ENCODE results near the gene MKX. TPM values are rescaled to one million over a fixed set of nuclear protein-coding genes. Genes with fewer than 3 reads are reported as not detected.

MKX gene
- total RNA-seq, 1 donor from 2014 or later: 1.7 TPM

DNA sequence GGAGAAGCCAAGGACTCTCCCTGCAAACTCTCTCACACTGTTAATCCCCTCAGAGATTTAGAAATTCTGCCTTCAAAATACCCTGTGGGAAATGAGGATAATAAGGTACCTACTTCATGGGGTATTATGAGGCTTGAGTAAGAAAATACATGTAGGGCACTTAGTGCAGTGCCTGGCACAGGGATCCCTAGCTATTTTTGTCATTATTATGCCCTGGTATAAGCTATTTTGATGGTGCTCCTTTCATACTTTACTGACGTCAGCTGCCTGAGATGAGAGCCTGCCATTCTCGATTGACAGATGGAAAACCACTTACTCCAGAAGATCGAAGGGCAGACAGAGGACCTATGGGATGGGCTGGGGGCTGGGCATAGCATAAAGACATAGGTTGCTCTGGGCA lies 30.1 kb downstream of the MKX start:
- H3K9me3 ChIP-seq: no peaks in the 10 kb centered on the region
- H3K27ac ChIP-seq: no peak overlapping the region
- TF ChIP-seq, protein P1, sequence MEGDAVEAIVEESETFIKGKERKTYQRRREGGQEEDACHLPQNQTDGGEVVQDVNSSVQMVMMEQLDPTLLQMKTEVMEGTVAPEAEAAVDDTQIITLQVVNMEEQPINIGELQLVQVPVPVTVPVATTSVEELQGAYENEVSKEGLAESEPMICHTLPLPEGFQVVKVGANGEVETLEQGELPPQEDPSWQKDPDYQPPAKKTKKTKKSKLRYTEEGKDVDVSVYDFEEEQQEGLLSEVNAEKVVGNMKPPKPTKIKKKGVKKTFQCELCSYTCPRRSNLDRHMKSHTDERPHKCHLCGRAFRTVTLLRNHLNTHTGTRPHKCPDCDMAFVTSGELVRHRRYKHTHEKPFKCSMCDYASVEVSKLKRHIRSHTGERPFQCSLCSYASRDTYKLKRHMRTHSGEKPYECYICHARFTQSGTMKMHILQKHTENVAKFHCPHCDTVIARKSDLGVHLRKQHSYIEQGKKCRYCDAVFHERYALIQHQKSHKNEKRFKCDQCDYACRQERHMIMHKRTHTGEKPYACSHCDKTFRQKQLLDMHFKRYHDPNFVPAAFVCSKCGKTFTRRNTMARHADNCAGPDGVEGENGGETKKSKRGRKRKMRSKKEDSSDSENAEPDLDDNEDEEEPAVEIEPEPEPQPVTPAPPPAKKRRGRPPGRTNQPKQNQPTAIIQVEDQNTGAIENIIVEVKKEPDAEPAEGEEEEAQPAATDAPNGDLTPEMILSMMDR (IDR thresholded peaks at IDR 0.05): no peak
- no peak overlapping the region for H3K4me3 ChIP-seq
- no peaks in the 10 kb centered on the region for H3K36me3 ChIP-seq
- H3K27me3 ChIP-seq: no peaks in the 10 kb centered on the region
- no peak for ATAC-seq
- DNase-seq: no peak
- intact Hi-C loops (cut with DNase I): no loop called here
- no peaks in the 10 kb centered on the region for H3K4me1 ChIP-seq

DNA sequence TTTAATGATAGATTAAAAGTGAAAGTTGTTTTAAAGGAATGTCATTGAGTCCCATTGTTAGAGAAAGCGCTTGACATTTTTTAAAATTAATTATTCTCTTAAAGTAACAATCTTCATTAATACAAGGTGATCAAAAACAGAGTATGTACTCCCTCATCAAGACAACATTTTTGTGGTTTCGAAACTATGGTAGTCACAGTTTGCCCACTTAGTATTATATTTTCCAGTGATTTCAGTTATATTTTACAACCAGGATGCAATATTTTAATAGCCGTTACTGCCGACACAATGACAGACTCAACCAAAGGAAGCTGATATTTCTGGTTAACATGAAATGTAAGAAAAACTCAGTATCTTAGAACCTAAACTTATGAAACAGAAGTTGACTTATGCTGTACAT lies 31.3 kb downstream of the MKX start:
- Histone ChIP-seq H3K36me3 (no peaks in the 10 kb centered on the region), H3K4me1 (no peaks in the 10 kb centered on the region), H3K27ac (no peak overlapping the region), H3K9me3 (no peaks in the 10 kb centered on the region), H3K27me3 (no peaks in the 10 kb centered on the region), H3K4me3 (no peak overlapping the region)
- ATAC-seq (no peak), DNase-seq (no peak)
- intact Hi-C loops (cut with DNase I): no loop called here
- TF ChIP-seq, protein P1 (IDR thresholded peaks at IDR 0.05): no peak

DNA sequence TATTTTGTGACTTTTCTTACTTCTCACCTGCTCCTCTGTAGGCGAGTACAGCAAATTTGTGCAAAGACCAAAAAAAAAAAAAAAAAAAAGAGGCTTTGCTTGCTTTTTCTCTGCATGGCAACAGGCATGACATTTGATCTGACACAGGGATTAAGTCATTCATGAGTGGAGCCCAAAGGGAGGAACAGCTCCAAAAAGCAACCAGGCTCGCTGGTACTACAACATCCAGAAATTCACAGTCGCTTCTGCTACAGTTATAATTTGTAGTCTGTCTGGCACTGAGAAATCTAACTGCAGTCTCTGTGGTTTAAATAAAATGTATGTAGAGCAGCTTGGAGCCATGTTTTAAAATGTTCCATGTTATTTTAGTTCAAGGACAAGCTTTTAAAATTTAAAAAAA lies 31.7 kb downstream of the MKX start:
- TF ChIP-seq, protein P1 (IDR thresholded peaks at IDR 0.05): no peak
- intact Hi-C loops (cut with DNase I): no loop called here
- no peaks in the 10 kb centered on the region for H3K9me3 ChIP-seq
- DNase-seq (no peak), ATAC-seq (no peak)
- no peaks in the 10 kb centered on the region for H3K36me3 ChIP-seq
- no peak overlapping the region for H3K27ac ChIP-seq
- no peaks in the 10 kb centered on the region for H3K4me1 ChIP-seq
- H3K4me3 ChIP-seq: no peak overlapping the region
- H3K27me3 ChIP-seq: no peaks in the 10 kb centered on the region

DNA sequence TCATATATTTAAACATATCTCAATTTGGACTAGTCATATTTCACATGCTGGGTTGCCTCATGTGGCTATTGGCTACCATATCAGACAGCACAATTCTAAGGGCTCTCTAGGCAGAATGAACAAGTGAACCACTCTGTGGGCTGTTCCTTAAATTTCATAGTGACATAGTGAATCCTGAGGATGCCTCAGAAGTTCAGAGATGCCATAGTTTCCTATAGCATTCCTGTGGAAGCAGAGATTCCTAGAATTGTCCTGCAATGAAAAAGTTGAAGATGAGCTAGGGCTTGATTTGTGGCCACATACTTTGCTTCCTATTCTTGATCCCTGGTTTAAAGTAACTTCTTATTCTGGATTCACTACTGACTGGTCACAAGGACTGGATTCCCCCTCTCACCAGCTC lies 35.6 kb downstream of the MKX start:
- no peak overlapping the region for H3K4me3 ChIP-seq
- DNase-seq (no peak), ATAC-seq (no peak)
- TF ChIP-seq, protein P1 (IDR thresholded peaks at IDR 0.05): no peak
- no peaks in the 10 kb centered on the region for H3K36me3 ChIP-seq
- intact Hi-C loops (cut with DNase I): no loop called here
- H3K27ac ChIP-seq: no peak overlapping the region
- H3K9me3 ChIP-seq: no peaks in the 10 kb centered on the region
- H3K4me1 ChIP-seq: no peaks in the 10 kb centered on the region
- H3K27me3 ChIP-seq: no peaks in the 10 kb centered on the region

DNA sequence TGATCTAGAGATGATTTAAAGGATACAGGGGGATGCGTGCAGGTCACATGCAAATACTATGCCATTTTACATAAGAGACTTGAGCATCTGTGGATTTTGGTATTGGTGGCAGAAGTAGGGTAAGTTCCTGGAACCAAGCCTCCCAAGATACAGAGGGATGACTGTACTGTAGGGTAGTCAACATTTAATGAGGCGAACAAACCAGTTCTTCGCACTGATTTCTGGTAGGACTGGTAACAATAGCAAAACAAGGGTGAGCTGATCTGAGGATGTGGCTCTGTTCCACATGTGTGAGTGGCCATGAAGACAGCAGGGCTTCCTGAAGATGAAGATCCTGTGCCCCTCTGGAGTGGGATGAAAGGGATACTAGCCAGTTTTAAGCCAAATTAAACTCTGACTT lies 36.3 kb downstream of the MKX start:
- H3K4me1 ChIP-seq: no peaks in the 10 kb centered on the region
- TF ChIP-seq, protein P1 (IDR thresholded peaks at IDR 0.05): no peak
- intact Hi-C loops (cut with DNase I): no loop called here
- H3K36me3 ChIP-seq: no peaks in the 10 kb centered on the region
- ATAC-seq: no peak
- H3K27ac ChIP-seq: no peak overlapping the region
- H3K27me3 ChIP-seq: no peaks in the 10 kb centered on the region
- H3K9me3 ChIP-seq: no peaks in the 10 kb centered on the region
- no peak overlapping the region for H3K4me3 ChIP-seq
- DNase-seq: no peak

DNA sequence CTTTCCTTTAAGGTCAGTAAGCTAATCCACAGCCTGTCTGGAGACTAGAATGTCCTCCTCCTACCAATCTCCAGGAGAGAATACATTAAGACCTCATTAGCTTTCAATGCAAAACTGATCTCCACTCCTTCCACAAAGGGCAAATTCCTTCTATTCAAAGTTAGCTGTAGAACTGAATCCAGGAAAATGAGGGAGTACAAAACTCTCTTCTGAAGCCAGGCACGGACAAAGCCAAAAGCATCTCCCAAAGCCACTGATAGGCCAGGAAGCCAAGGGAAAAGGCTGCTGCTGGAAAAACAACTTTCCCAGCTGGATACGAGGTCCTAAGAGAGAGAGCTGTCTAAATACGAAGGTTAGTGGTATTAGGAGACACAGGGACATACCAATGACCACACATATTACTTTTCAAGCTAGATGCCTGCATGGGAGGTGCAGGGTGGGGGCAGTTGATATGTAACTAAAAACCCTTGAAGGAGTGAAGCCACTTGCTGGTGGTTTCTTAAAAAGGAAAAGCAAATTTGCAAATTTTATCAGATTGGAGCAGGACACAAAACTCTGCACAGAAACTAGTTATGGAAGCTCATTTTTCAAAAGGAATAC lies 43.6 kb downstream of the MKX start:
- Histone ChIP-seq H3K4me3 (no peak overlapping the region), H3K9me3 (no peaks in the 10 kb centered on the region), H3K4me1 (no peaks in the 10 kb centered on the region), H3K27me3 (no peaks in the 10 kb centered on the region), H3K27ac (no peak overlapping the region), H3K36me3 (no peaks in the 10 kb centered on the region)
- intact Hi-C loops (cut with DNase I): no loop called here
- ATAC-seq: no peak
- no peak for DNase-seq
- TF ChIP-seq, protein P1 (IDR thresholded peaks at IDR 0.05): no peak

Data from upper lobe of right lung (tissue), 1 donor.